IMR-90 (cell line): ENCODE measurements around the gene CFAP251. TPM values are rescaled to one million over a fixed set of nuclear protein-coding genes. Genes with fewer than 3 reads are reported as not detected.

Experiments
- ATAC-seq: fragments of 200-7000 bp; cut with Tn5 transposase; 2 replicates; pipeline ENCODE4 v1.9.1; 2020; ENCODE audit warnings: low read depth, mild to moderate bottlenecking, moderate library complexity
- BruUV-seq: library from RNA; stranded (reverse); fragments of 400-500 nt; replicated peaks from 2 replicates; lab custom pipeline; 2021; lab: Mats Ljungman, UMichigan
- CTCF ChIA-PET: fragments of 300-600 bp; formaldehyde crosslinking; extraction: SDS; loops from one replicate; lab custom pipeline; 2021; ENCODE audit warnings: antibody characterized with exemption; lab: Yijun Ruan, JAX
- POLR2A ChIA-PET: fragments of 300-600 bp; sonication (Branson Sonifier 250); formaldehyde crosslinking; loops from one replicate; lab custom pipeline; 2022; ENCODE audit warnings: antibody characterized with exemption; ENCODE audit not compliant: unreplicated experiment; lab: Charles Lee
- DNase-seq: peaks from one replicate; pipeline ENCODE4 v3.0.0; 2013
- H2AFZ ChIP-seq: replicated peaks from 2 replicates; pipeline ENCODE3; 2013; ENCODE audit warnings: low read length, mild to moderate bottlenecking; ENCODE audit not compliant: poor library complexity
- H2AK5ac ChIP-seq: 2 replicates; pipeline ENCODE4 v1.6.1; 2013; ENCODE audit warnings: low read depth, low read length, inconsistent platforms
- H2AK9ac ChIP-seq: replicated peaks from 2 replicates; pipeline ENCODE3; 2013; ENCODE audit warnings: mild to moderate bottlenecking, low read depth, low read length, moderate library complexity; ENCODE audit not compliant: poor library complexity
- H2BK120ac ChIP-seq: 2 replicates; pipeline ENCODE4 v1.6.1; 2013; ENCODE audit warnings: low read depth, low read length, inconsistent platforms
- H2BK15ac ChIP-seq: 3 replicates; pipeline ENCODE4 v1.6.1; 2013; ENCODE audit warnings: low read depth, low read length, inconsistent platforms
- H2BK20ac ChIP-seq: 2 replicates; pipeline ENCODE4 v1.6.1; 2013; ENCODE audit warnings: low read depth, mild to moderate bottlenecking, inconsistent platforms, low read length, moderate library complexity
- H2BK5ac ChIP-seq: 2 replicates; pipeline ENCODE4 v1.6.1; 2013; ENCODE audit warnings: mild to moderate bottlenecking, low read depth, low read length, inconsistent platforms; ENCODE audit not compliant: poor library complexity, severe bottlenecking
- H3K14ac ChIP-seq: replicated peaks from 2 replicates; pipeline ENCODE4 v1.6.1; 2013; ENCODE audit warnings: low read depth, low read length, inconsistent platforms
- H3K18ac ChIP-seq: 2 replicates; pipeline ENCODE4 v1.6.1; 2013; ENCODE audit warnings: low read depth, low read length, control low read depth
- H3K23ac ChIP-seq: 2 replicates; pipeline ENCODE4 v1.6.1; 2013; ENCODE audit warnings: low read depth, low read length, inconsistent platforms
- H3K27ac ChIP-seq: 2 replicates; pipeline ENCODE4 v1.5.1; 2013; ENCODE audit warnings: mild to moderate bottlenecking, control low read depth, low read length; ENCODE audit not compliant: insufficient read depth
- H3K27me3 ChIP-seq: 2 replicates; pipeline ENCODE4 v1.6.1; 2013; ENCODE audit warnings: low read length; ENCODE audit not compliant: control insufficient read depth, insufficient read depth
- H3K36me3 ChIP-seq: 2 replicates; pipeline ENCODE4 v1.6.1; 2013; ENCODE audit warnings: low read length, mixed read lengths; ENCODE audit not compliant: control insufficient read depth, insufficient read depth
- H3K4ac ChIP-seq: 2 replicates; pipeline ENCODE4 v1.6.1; 2013; ENCODE audit warnings: low read depth, low read length, inconsistent platforms
- H3K4me1 ChIP-seq: 2 replicates; pipeline ENCODE4 v1.6.1; 2013; ENCODE audit warnings: low read length, mixed read lengths; ENCODE audit not compliant: control insufficient read depth, insufficient read depth
- H3K4me2 ChIP-seq: 2 replicates; pipeline ENCODE4 v1.6.1; 2013; ENCODE audit warnings: low read depth, mild to moderate bottlenecking, control low read depth, low read length, moderate library complexity
- H3K4me3 ChIP-seq: 2 replicates; pipeline ENCODE4 v1.5.1; 2013; ENCODE audit warnings: low read depth, mild to moderate bottlenecking, control low read depth, low read length, moderate library complexity; ENCODE audit not compliant: insufficient read depth
- H3K56ac ChIP-seq: 2 replicates; pipeline ENCODE4 v1.6.1; 2013; ENCODE audit warnings: low read length, inconsistent platforms; ENCODE audit not compliant: insufficient read depth; ENCODE audit errors: extremely low read depth
- H3K79me1 ChIP-seq, 2 experiments: 2 replicates each; pipeline ENCODE4 v1.6.1; 2013; ENCODE audit warnings: low read length in 2 of 2, inconsistent platforms in 1 of 2, low read depth in 1 of 2
- H3K9ac ChIP-seq: 2 replicates; pipeline ENCODE4 v1.6.1; 2013; ENCODE audit warnings: low read depth, low read length, control low read depth
- H3K9me1 ChIP-seq: 2 replicates; pipeline ENCODE4 v1.6.1; 2013; ENCODE audit warnings: low read length, inconsistent platforms; ENCODE audit not compliant: insufficient read depth
- H3K9me3 ChIP-seq: 2 replicates; pipeline ENCODE4 v1.6.1; 2013; ENCODE audit warnings: low read length; ENCODE audit not compliant: control insufficient read depth, insufficient read depth
- H4K20me1 ChIP-seq: 2 replicates; pipeline ENCODE4 v1.6.1; 2013; ENCODE audit warnings: low read length, inconsistent platforms; ENCODE audit not compliant: insufficient read depth
- H4K5ac ChIP-seq: 2 replicates; pipeline ENCODE4 v1.6.1; 2013; ENCODE audit warnings: mild to moderate bottlenecking, low read depth, low read length, control low read depth
- H4K8ac ChIP-seq, 2 experiments: 2 replicates each; pipeline ENCODE4 v1.6.1; 2013; ENCODE audit warnings: low read depth in 2 of 2, low read length in 2 of 2, control low read depth in 1 of 2, inconsistent platforms in 1 of 2
- H4K91ac ChIP-seq: 2 replicates; pipeline ENCODE4 v1.6.1; 2013; ENCODE audit warnings: low read depth, low read length, inconsistent platforms; ENCODE audit not compliant: insufficient read depth
- NFE2L2 ChIP-seq: fragments of 150-350 bp; IDR thresholded peaks from 2 replicates; pipeline ENCODE4 v1.6.1; 2016; ENCODE audit warnings: low read depth, mild to moderate bottlenecking, low read length
- RFX5 ChIP-seq: IDR thresholded peaks from 2 replicates; pipeline ENCODE4 v1.8.0; 2012; ENCODE audit warnings: low read depth, mild to moderate bottlenecking, low read length, moderate library complexity
- WGBS, 2 experiments: methylation state at CpG; one replicate each; pipeline versions ENCODE4 v1.1.5 to v1.1.7; 2013; ENCODE audit warnings: missing lambda C conversion rate in 2 of 2; ENCODE audit not compliant: insufficient read length in 1 of 2; ENCODE audit errors: extremely low coverage in 2 of 2; 5-methylcytosine and 5-hydroxymethylcytosine counted together
- dilution Hi-C: fragments of 300-500 bp; cut with HindIII; formaldehyde crosslinking; loops from one replicate; pipeline ENCODE4 v1.14.3; 2018; ENCODE audit warnings: low sequenced_read_pairs; ENCODE audit not compliant: unreplicated experiment
- in situ Hi-C: fragments of 300-500 bp; cut with MboI; formaldehyde crosslinking; loops from 3 replicates; pipeline ENCODE4 v1.14.3; 2019; ENCODE audit warnings: low sequenced_read_pairs, inconsistent platforms, mixed read lengths
- intact Hi-C: fragments of 100-400 bp; cut with micrococcal nuclease; formaldehyde crosslinking; loops from 2 replicates; pipeline ENCODE4 v1.10.0; 2022
- polyA plus RNA-seq, 3 experiments: library from polyadenylated mRNA; depleted of rRNA; stranded (reverse); fragments of >200 nt; gene quantifications; 2 replicates each; pipeline ENCODE4 v1.2.3, GENCODE V29; 2012; ENCODE audit warnings: low replicate concordance in 1 of 3
- total RNA-seq: library from RNA; depleted of rRNA; stranded (reverse); fragments of >200 nt; gene quantifications from 2 replicates; pipeline ENCODE4 v1.2.3, GENCODE V29; 2012

Gene CFAP251
- total and polyA plus RNA-seq, 2 of the 4 experiments (the other 2 are of a cell fraction): 7.8 to 9.1 TPM

GRCh38 chr12:121899590-121899989, 18.8 kb upstream of the CFAP251 start:
- no peak overlapping the region for H2AK9ac ChIP-seq
- H2BK15ac ChIP-seq: no peak overlapping the region
- H3K18ac ChIP-seq: no peak overlapping the region
- intact Hi-C loops: no loop called here
- no peak overlapping the region for H3K4ac ChIP-seq
- peaks cover 8% of the 10 kb centered on the region for H4K20me1 ChIP-seq
- H3K4me3 ChIP-seq: no peak overlapping the region
- no peak overlapping the region for H2BK20ac ChIP-seq
- no TSS peak for BruUV-seq
- no peak overlapping the region for H3K27ac ChIP-seq
- no peak overlapping the region for H3K23ac ChIP-seq
- DNase-seq (no peak), ATAC-seq (no peak)
- H4K5ac ChIP-seq: no peak overlapping the region
- H3K79me1 ChIP-seq: peaks cover 30 to 56% of the 10 kb centered on the region in 2 experiments
- H2AK5ac ChIP-seq: no peak overlapping the region
- no peaks in the 10 kb centered on the region for H3K27me3 ChIP-seq
- POLR2A ChIA-PET: no interaction called here
- no peak overlapping the region for H3K9ac ChIP-seq
- no peak for TF ChIP-seq RFX5
- TF ChIP-seq NFE2L2: no peak
- dilution Hi-C loops: no loop called here
- peaks cover 57% of the 10 kb centered on the region for H3K36me3 ChIP-seq
- H3K4me2 ChIP-seq: no peak overlapping the region
- no peak overlapping the region for H2BK120ac ChIP-seq
- no peak overlapping the region for H3K56ac ChIP-seq
- no peak overlapping the region for H2BK5ac ChIP-seq
- in situ Hi-C loops: no loop called here
- CTCF ChIA-PET: no interaction called here
- H4K8ac ChIP-seq: no peak overlapping the region
- no peak overlapping the region for H2AFZ ChIP-seq
- WGBS, 2 experiments: 100% methylated on average over 4 of the region's 14 CpGs; no CpG with 5 or more reads in 1 of the 2 experiments
- H3K4me1 ChIP-seq: peaks cover 1% of the 10 kb centered on the region; the same call in 1 of the 2 replicates
- 0 out of 2 replicates have a peak, but pooled peaks cover under 1% of the 10 kb centered on the region for H3K9me1 ChIP-seq
- no peak overlapping the region for H3K14ac ChIP-seq
- no peak overlapping the region for H4K91ac ChIP-seq
- no peaks in the 10 kb centered on the region for H3K9me3 ChIP-seq
